Epithelial cell of proximal tubule (primary cell): ENCODE results near the gene PNLIPRP1. TPM values are rescaled to one million over a fixed set of nuclear protein-coding genes. Genes with fewer than 3 reads are reported as not detected.

Experiments
- DNase-seq: peaks from one replicate; pipeline ENCODE4 v3.0.0-alpha.2; 2011; ENCODE audit warnings: low read depth
- H3K4me3 ChIP-seq: 2 replicates; pipeline ENCODE4 v1.5.1; 2011; ENCODE audit warnings: low read depth, mild to moderate bottlenecking, low read length
- total RNA-seq: library from RNA; depleted of rRNA; stranded (reverse); fragments of >200 nt; gene quantifications from 2 replicates; pipeline ENCODE4 v1.2.3, GENCODE V29; 2015
- TF ChIP-seq, protein P1 (sequence below): conservative IDR thresholded peaks from 2 replicates; pipeline ENCODE4 v1.5.1; 2012; ENCODE audit warnings: low read depth, mild to moderate bottlenecking, low read length

The PNLIPRP1 gene
- not detected in 2 replicates for total RNA-seq

DNA sequence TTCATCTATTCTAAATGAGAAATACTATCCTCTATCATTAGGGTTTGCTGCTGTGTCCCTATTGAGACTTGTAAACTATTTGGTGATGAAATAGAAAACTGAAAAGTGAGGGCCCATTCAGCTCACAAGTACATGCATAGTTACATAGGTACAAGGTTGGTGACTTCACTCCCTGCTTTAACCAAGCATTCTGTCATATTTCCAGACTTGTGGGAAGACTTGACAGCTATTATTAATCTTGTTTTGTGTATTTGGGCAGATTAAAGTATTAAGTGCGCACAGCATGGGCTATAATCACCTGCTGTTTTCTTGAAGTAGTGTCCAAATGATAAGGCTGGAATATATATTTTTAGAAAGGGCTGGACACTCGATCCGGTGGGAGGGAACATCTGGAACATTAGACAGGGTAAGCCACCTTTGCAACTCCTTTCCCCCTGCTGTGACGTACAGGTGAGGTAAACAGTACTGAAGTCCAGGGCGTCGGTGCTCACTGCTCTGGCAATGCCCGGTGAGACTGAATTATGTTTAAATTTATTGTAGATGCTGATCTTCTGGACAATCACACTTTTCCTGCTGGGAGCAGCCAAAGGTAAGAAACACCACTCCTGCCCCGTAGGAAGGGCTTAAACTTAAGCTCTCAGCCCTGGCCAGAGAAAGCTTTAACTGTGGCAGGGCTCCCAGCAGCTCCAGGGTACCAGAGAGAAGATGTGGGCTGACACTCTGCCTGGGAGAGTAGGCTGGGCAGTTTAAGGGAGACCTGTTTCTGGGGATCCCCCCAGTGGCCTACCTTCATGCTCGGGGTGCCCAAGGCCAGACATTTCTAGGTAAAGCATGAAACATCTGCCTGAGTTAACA, at the start of gene PNLIPRP1:
Gene PNLIPRP1 (plus strand): TSS at position 370 of the 855 bp plus-strand sequence. CDS start 171 bp downstream, at position 541.
- TF ChIP-seq, protein P1, sequence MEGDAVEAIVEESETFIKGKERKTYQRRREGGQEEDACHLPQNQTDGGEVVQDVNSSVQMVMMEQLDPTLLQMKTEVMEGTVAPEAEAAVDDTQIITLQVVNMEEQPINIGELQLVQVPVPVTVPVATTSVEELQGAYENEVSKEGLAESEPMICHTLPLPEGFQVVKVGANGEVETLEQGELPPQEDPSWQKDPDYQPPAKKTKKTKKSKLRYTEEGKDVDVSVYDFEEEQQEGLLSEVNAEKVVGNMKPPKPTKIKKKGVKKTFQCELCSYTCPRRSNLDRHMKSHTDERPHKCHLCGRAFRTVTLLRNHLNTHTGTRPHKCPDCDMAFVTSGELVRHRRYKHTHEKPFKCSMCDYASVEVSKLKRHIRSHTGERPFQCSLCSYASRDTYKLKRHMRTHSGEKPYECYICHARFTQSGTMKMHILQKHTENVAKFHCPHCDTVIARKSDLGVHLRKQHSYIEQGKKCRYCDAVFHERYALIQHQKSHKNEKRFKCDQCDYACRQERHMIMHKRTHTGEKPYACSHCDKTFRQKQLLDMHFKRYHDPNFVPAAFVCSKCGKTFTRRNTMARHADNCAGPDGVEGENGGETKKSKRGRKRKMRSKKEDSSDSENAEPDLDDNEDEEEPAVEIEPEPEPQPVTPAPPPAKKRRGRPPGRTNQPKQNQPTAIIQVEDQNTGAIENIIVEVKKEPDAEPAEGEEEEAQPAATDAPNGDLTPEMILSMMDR, result no peak
- no peak for DNase-seq
- H3K4me3 ChIP-seq, result no peak within 1 kb of the TSS

DNA sequence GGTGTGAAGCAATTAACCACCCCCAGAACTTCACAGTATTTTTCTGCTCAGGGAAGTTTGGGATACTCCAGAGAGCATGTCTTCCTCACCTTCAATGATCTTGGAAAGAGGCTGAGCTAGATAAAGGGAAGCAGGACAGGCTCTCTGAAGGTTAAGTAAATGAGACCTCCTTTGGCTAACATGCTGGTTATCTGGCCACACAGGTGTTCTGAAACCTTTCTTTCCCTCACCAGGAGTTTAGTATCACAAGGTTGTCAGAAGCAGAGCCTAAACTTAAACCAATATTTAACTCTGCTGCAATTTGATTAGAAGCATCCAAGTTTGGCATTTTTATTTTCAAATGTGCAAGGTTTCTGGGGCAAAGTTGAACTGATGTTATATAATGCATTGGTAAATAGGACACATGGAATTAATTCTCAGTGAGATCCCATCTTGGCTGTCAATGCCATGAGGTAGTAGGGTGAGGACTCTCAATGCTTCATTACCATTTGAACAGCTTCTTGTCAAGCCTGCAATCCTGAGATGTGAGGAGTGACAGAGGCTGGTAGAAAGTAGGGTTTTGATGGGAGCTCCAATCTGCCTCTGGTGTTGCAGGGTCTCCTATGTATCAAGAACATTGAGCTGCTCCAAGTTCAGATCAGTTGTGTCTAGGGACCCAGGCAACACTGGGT, 48.6 kb upstream of the PNLIPRP1 start:
- H3K4me3 ChIP-seq, result no peak overlapping the region
- no peak for DNase-seq
- TF ChIP-seq, protein P1, result no peak

DNA sequence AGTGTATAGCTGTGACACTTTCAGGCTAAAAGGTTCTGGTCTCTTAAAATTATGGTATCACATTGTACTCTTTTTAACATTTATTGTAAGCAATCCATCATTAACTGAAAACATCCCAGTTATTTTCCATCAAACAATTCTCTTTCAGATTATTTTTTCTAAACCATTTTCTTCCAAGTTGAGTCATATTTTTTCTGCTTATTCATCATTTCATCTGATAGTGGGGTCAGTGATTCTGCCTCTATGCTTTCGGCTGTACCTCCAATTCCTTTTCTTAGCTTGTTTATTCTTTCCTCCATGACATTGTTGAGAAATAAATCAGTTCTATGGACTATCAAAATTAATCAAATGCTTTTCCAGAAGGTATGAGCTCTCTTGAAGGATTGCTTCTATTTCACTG, 45.6 kb upstream of the PNLIPRP1 start:
- DNase-seq, result no peak
- no peak overlapping the region for H3K4me3 ChIP-seq
- TF ChIP-seq, protein P1, result no peak

DNA sequence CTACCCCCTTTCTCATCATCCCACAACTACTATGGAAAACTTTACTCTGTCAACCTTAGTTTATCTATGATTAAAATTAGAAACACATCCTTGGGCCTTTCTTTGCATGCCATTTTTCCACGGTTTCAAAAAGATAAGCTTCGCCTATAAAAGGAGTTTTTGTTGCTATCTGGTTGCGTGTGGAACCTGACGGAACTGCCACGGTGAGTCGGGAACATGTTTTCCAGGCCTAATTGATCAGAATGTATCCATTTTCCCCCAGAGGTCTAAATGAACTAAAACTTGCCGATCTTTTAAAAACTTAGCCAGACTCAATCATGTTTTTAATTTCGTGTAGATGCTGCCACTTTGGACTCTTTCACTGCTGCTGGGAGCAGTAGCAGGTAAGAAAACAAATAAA, 45.0 kb upstream of the PNLIPRP1 start, which contains the start of gene PNLIP:
Gene PNLIP (plus strand): TSS at position 176 of the 400 bp plus-strand sequence. CDS start 162 bp downstream, at position 338.
- TF ChIP-seq, protein P1, result no peak
- H3K4me3 ChIP-seq, result no peak within 1 kb of the TSS
- no peak for DNase-seq

DNA sequence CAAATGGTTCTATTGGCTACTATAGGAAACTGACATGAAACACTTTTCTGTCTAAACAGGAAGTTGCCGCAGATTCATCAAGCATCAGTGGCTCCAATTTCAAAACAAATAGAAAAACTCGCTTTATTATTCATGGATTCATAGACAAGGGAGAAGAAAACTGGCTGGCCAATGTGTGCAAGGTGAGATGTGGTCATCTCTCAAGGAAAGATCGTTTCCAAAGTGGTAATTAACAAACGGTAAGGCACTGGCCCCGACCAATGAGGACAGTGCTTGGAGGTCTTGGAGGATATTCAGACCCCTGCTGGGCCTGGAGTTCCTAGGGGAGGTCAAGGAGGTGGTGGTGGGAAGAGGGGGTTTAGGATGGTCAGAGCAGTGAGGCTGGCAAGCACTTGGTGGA, 42.5 kb upstream of the PNLIPRP1 start:
- no peak for DNase-seq
- H3K4me3 ChIP-seq, result no peak overlapping the region
- TF ChIP-seq, protein P1, result no peak

DNA sequence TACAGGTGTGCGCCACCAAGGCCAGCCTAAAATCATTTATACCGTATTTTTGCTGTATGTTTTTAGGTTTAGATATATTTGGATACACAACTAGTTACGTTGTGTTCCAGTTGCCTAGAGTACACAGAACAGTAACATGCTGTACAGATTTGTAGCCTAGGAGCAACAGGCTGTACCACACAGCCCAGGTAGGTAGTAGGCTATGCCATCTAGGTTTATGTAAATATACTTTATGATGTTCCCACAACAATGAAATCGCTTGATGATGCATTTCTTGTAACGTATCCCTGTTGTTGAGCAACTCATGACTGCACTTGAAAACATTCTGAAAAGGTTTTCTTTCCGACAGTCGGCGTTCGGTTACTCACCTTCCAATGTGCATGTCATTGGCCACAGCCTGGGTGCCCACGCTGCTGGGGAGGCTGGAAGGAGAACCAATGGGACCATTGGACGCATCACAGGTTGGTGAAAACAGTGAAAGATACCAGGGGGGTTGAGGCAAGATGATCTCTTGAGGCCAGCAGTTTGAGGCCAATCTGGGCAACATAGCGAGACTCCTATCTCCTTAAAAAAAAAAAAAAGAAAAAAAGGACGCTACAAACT, 37.3 kb upstream of the PNLIPRP1 start:
- DNase-seq, result no peak
- TF ChIP-seq, protein P1, result no peak
- no peak overlapping the region for H3K4me3 ChIP-seq
